HG02759 (cell line): ENCODE measurements around the gene CITED4.
A peak's percentile ranks its signal among the peaks of the same experiment; 100 is the strongest.

ENCODE experiments used
- ATAC-seq: cut with Tn5 transposase; IDR thresholded peaks from one replicate; pipeline ENCODE4 v1.9.1; 2021; ENCODE audit warnings: mild to moderate bottlenecking, moderate library complexity; ENCODE audit not compliant: unreplicated experiment

The CITED4 gene

GRCh38 chr1:40837601-40838000, 24.6 kb downstream of the CITED4 start:
- no peak for ATAC-seq

- no peak for ATAC-seq
Observed at GRCh38 chr1:40836283-40836682, 25.9 kb downstream of the CITED4 start.

GRCh38 chr1:40834968-40835545, 27.1 kb downstream of the CITED4 start:
- no peak for ATAC-seq

GRCh38 chr1:40833979-40834378, 28.2 kb downstream of the CITED4 start:
- no peak for ATAC-seq

- ATAC-seq = no peak
Observed at GRCh38 chr1:40831001-40831732, 31.0 kb downstream of the CITED4 start.

GRCh38 chr1:40830419-40830943, 31.7 kb downstream of the CITED4 start:
- ATAC-seq = no peak

- no peak for ATAC-seq
Observed at GRCh38 chr1:40829631-40830245, 32.4 kb downstream of the CITED4 start.

GRCh38 chr1:40825996-40826395, 36.2 kb downstream of the CITED4 start:
- no peak for ATAC-seq

- peak; percentile 71 for ATAC-seq
Observed at GRCh38 chr1:40825435-40825788, 36.8 kb downstream of the CITED4 start.

- ATAC-seq = peak; percentile 11
Observed at GRCh38 chr1:40824591-40825434, 37.4 kb downstream of the CITED4 start.

- no peak for ATAC-seq
Observed at GRCh38 chr1:40823983-40824382, 38.2 kb downstream of the CITED4 start.

- ATAC-seq = no peak
Observed at GRCh38 chr1:40823345-40823744, 38.8 kb downstream of the CITED4 start.

- no peak for ATAC-seq
Observed at GRCh38 chr1:40822890-40823289, 39.3 kb downstream of the CITED4 start.

- no peak for ATAC-seq
Observed at GRCh38 chr1:40820911-40821693, 41.1 kb downstream of the CITED4 start.

- no peak for ATAC-seq
Observed at GRCh38 chr1:40820251-40820797, 41.8 kb downstream of the CITED4 start.

- no peak for ATAC-seq
Observed at GRCh38 chr1:40819101-40819500, 43.1 kb downstream of the CITED4 start.

GRCh38 chr1:40818264-40818961, 43.8 kb downstream of the CITED4 start:
- peak; percentile 93 for ATAC-seq

GRCh38 chr1:40817791-40818263, 44.3 kb downstream of the CITED4 start:
- ATAC-seq = no peak

- no peak for ATAC-seq
Observed at GRCh38 chr1:40815420-40815819, 46.7 kb downstream of the CITED4 start.
